H1 (cell line): ENCODE measurements around the gene CDH15. TPM values are rescaled to one million over a fixed set of nuclear protein-coding genes. Genes with fewer than 3 reads are reported as not detected.

ENCODE experiments used
- CBX8 ChIP-seq: fragments of 300-800, 300-1000 bp; sonication (generic); IDR thresholded peaks from 2 replicates; pipeline ENCODE4 v1.7.1; 2016; ENCODE audit warnings: low read depth, low read length, borderline replicate concordance
- CTBP2 ChIP-seq: IDR thresholded peaks from 2 replicates; pipeline ENCODE4 v1.7.0; 2011; ENCODE audit warnings: borderline replicate concordance, mild to moderate bottlenecking, moderate library complexity, mixed read lengths, low read length; ENCODE audit not compliant: insufficient read depth, insufficient read length
- E2F6 ChIP-seq: IDR thresholded peaks from 2 replicates; pipeline ENCODE4 v1.6.1; 2012; ENCODE audit warnings: inconsistent platforms
- EGR1 ChIP-seq: IDR thresholded peaks from 2 replicates; pipeline ENCODE4 v1.6.1; 2011; ENCODE audit warnings: low read depth, low read length, borderline replicate concordance
- EZH2 ChIP-seq: fragments of 200-600 bp; sonication (generic); IDR thresholded peaks from 2 replicates; pipeline ENCODE4 v1.7.1; 2012; ENCODE audit warnings: low read depth, mild to moderate bottlenecking, moderate library complexity, low read length, inconsistent platforms; ENCODE audit not compliant: severe bottlenecking
- FOSL1 ChIP-seq: IDR thresholded peaks from 2 replicates; pipeline ENCODE4 v1.6.1; 2011; ENCODE audit warnings: mild to moderate bottlenecking, low read depth, low read length, moderate library complexity; ENCODE audit not compliant: insufficient read depth
- GABPA ChIP-seq: IDR thresholded peaks from 2 replicates; pipeline ENCODE4 v1.6.1; 2011; ENCODE audit warnings: mild to moderate bottlenecking, low read length, moderate library complexity, borderline replicate concordance; ENCODE audit not compliant: insufficient read depth
- KDM1A ChIP-seq: fragments of 200-600, 300-600 bp; sonication (generic); IDR thresholded peaks from 2 replicates; pipeline ENCODE4 v1.7.1; 2016; ENCODE audit warnings: mild to moderate bottlenecking, low read length, borderline replicate concordance
- RXRA ChIP-seq: IDR thresholded peaks from 2 replicates; pipeline ENCODE4 v1.6.1; 2011; ENCODE audit warnings: low read depth, mild to moderate bottlenecking, low read length, moderate library complexity; ENCODE audit not compliant: insufficient read depth
- SIN3A ChIP-seq, 2 experiments: IDR thresholded peaks in 1 of 2; conservative IDR thresholded peaks in 1 of 2; 2 replicates each; pipeline ENCODE4 v1.6.1; 2011 to 2012; ENCODE audit warnings: low read length in 2 of 2, improper control_type of control experiment in 1 of 2, low read depth in 1 of 2, mild to moderate bottlenecking in 1 of 2
- SIX5 ChIP-seq: IDR thresholded peaks from 2 replicates; pipeline ENCODE4 v1.6.1; 2011; ENCODE audit warnings: mild to moderate bottlenecking, low read depth, low read length
- SRF ChIP-seq: IDR thresholded peaks from 2 replicates; pipeline ENCODE4 v1.6.1; 2011; ENCODE audit warnings: mild to moderate bottlenecking, low read depth, low read length, moderate library complexity
- polyA plus RNA-seq, 7 experiments: library from polyadenylated mRNA; depleted of rRNA in 3 of 7; stranded (reverse) in 5 of 7; unstranded in 2 of 7; fragments of >200 nt in 5 of 7; fragments of 200-250 nt in 2 of 7; gene quantifications; 1 replicate in 5 of 7; 2 replicates in 1 of 7; 4 replicates in 1 of 7; pipeline versions ENCODE4 v1.2.1 to v1.2.3, GENCODE V29; 2011 to 2013; ENCODE audit warnings: missing spikeins in 2 of 7, mixed read lengths in 2 of 7
- total RNA-seq: library from RNA; stranded (reverse); fragmentation: NEBNext Ultra II Directional; extraction: Animal tissue kit (Norgen Biotek cat#: 25700); gene quantifications from 2 replicates; pipeline ENCODE4 v1.2.1, GENCODE V29; 2021

The CDH15 gene
- total and polyA plus RNA-seq, 2 of the 8 experiments (the other 6 are each of a cell fraction or from before 2014, with no cell fraction given) = 0.50 to 0.82 TPM

- TF ChIP-seq SRF (no peak), E2F6 (no peak), EGR1 (0 out of 2 replicates have a peak, but pooled peaks have one; percentile 26), FOSL1 (no peak), GABPA (peak; percentile 98; the same call in 1 of the 2 replicates), EZH2 (no peak), SIN3A (conservative IDR thresholded peaks at IDR 0.05 in 1 of 2, IDR thresholded peaks at IDR 0.05 in 1 of 2; ENCODE audit: low read depth in 1 of 2, low read length in 2 of 2) (peak in 1 of 2 experiments; percentile 65; a peak in 1 of 4 replicates), RXRA (no peak), CTBP2 (no peak), SIX5 (no peak), CBX8 (no peak), KDM1A (no peak)
Measured at GRCh38 chr16:89241187-89242007, 69.8 kb downstream of the CDH15 start (continued).
